Activated naive CD8-positive, alpha-beta T cell (primary cell): ENCODE measurements around the gene CAPG.
"Not testable (repeated sequence)": the region's sequence is repeated elsewhere in the genome, so short reads cannot be mapped to it uniquely, and the experiment has no call there.

Experiments used
- H3K27ac Mint-ChIP-seq: one replicate; pipeline ENCODE4 v1.8.0; 2021; ENCODE audit warnings: mixed read lengths
- H3K27me3 Mint-ChIP-seq: one replicate; pipeline ENCODE4 v1.8.0; 2021; ENCODE audit warnings: mixed read lengths
- H3K36me3 Mint-ChIP-seq: one replicate; pipeline ENCODE4 v1.8.0; 2021; ENCODE audit warnings: mixed read lengths
- H3K4me1 Mint-ChIP-seq: one replicate; pipeline ENCODE4 v1.8.0; 2021; ENCODE audit warnings: low read depth, mixed read lengths
- H3K4me3 Mint-ChIP-seq: one replicate; pipeline ENCODE4 v1.8.0; 2021; ENCODE audit warnings: mild to moderate bottlenecking, mixed read lengths
- H3K9me3 Mint-ChIP-seq: one replicate; pipeline ENCODE4 v1.8.0; 2021; ENCODE audit warnings: low read depth, mixed read lengths

Gene CAPG

GRCh38 chr2:85418132-85419008 lies 8.2 kb upstream of the CAPG start, which contains the start of gene SH2D6:
Gene SH2D6 (plus strand): TSS chr2:85418714. CDS start chr2:85429466, 10,752 bp downstream.
- H3K4me1 Mint-ChIP-seq, result peaks cover 25% of the 10 kb centered on the region
- H3K27ac Mint-ChIP-seq, result peak within 1 kb of the TSS; percentile 97
- H3K36me3 Mint-ChIP-seq, result no peaks in the 10 kb centered on the region
- H3K4me3 Mint-ChIP-seq, result peak within 1 kb of the TSS; percentile 90
- no peaks in the 10 kb centered on the region for H3K27me3 Mint-ChIP-seq
- no peaks in the 10 kb centered on the region for H3K9me3 Mint-ChIP-seq

GRCh38 chr2:85415980-85416650 lies 5.9 kb upstream of the CAPG start:
- H3K9me3 Mint-ChIP-seq, result no peaks in the 10 kb centered on the region
- no peak overlapping the region for H3K4me3 Mint-ChIP-seq
- H3K36me3 Mint-ChIP-seq, result no peaks in the 10 kb centered on the region
- peaks cover 28% of the 10 kb centered on the region for H3K4me1 Mint-ChIP-seq
- H3K27ac Mint-ChIP-seq, result no peak overlapping the region
- no peaks in the 10 kb centered on the region for H3K27me3 Mint-ChIP-seq

GRCh38 chr2:85414761-85415553 lies 4.8 kb upstream of the CAPG start:
- H3K27ac Mint-ChIP-seq, result no peak overlapping the region
- peaks cover 32% of the 10 kb centered on the region for H3K4me1 Mint-ChIP-seq
- peak overlapping the region; percentile 33 for H3K4me3 Mint-ChIP-seq
- no peaks in the 10 kb centered on the region for H3K27me3 Mint-ChIP-seq
- H3K36me3 Mint-ChIP-seq, result no peaks in the 10 kb centered on the region
- no peaks in the 10 kb centered on the region for H3K9me3 Mint-ChIP-seq

- Mint-ChIP-seq H3K4me1 (peaks cover 34% of the 10 kb centered on the region), H3K4me3 (peak overlapping the region; percentile 13)
- H3K9me3 Mint-ChIP-seq, H3K27me3 Mint-ChIP-seq, H3K36me3 Mint-ChIP-seq, H3K27ac Mint-ChIP-seq: not testable (repeated sequence)
Observed at GRCh38 chr2:85414421-85414759, 4.2 kb upstream of the CAPG start.

- H3K36me3 Mint-ChIP-seq, result no peaks in the 10 kb centered on the region
- H3K27me3 Mint-ChIP-seq, result no peaks in the 10 kb centered on the region
- peak overlapping the region; percentile 86 for H3K4me3 Mint-ChIP-seq
- no peaks in the 10 kb centered on the region for H3K9me3 Mint-ChIP-seq
- peaks cover 34% of the 10 kb centered on the region for H3K4me1 Mint-ChIP-seq
- H3K27ac Mint-ChIP-seq, result no peak overlapping the region
Observed at GRCh38 chr2:85413592-85414420, 3.6 kb upstream of the CAPG start.

GRCh38 chr2:85411405-85411748 lies 1.2 kb upstream of the CAPG start:
- H3K9me3 Mint-ChIP-seq, result no peaks in the 10 kb centered on the region
- H3K36me3 Mint-ChIP-seq, result no peaks in the 10 kb centered on the region
- peaks cover 48% of the 10 kb centered on the region for H3K4me1 Mint-ChIP-seq
- no peaks in the 10 kb centered on the region for H3K27me3 Mint-ChIP-seq
- no peak overlapping the region for H3K27ac Mint-ChIP-seq
- H3K4me3 Mint-ChIP-seq, result peak overlapping the region; percentile 36

GRCh38 chr2:85410584-85411404 lies 628 bp upstream of the CAPG start:
- Mint-ChIP-seq H3K36me3 (no peaks in the 10 kb centered on the region), H3K27ac (no peak overlapping the region), H3K9me3 (no peaks in the 10 kb centered on the region), H3K27me3 (no peaks in the 10 kb centered on the region), H3K4me3 (peak overlapping the region; percentile 70), H3K4me1 (peaks cover 54% of the 10 kb centered on the region)

- Mint-ChIP-seq H3K27ac (peak overlapping the region; percentile 83), H3K4me1 (peaks cover 46% of the 10 kb centered on the region), H3K36me3 (peaks cover 4% of the 10 kb centered on the region), H3K9me3 (no peaks in the 10 kb centered on the region), H3K4me3 (peak overlapping the region; percentile 74), H3K27me3 (no peaks in the 10 kb centered on the region)
Observed at GRCh38 chr2:85405201-85406059, 4.7 kb downstream of the CAPG start.

GRCh38 chr2:85401844-85402243 lies 8.3 kb downstream of the CAPG start:
- H3K9me3 Mint-ChIP-seq, result no peaks in the 10 kb centered on the region
- H3K36me3 Mint-ChIP-seq, result peaks cover 4% of the 10 kb centered on the region
- H3K27ac Mint-ChIP-seq, result no peak overlapping the region
- H3K4me3 Mint-ChIP-seq, result no peak overlapping the region
- H3K4me1 Mint-ChIP-seq, result peaks cover 18% of the 10 kb centered on the region
- no peaks in the 10 kb centered on the region for H3K27me3 Mint-ChIP-seq

GRCh38 chr2:85401464-85401805 lies 8.7 kb downstream of the CAPG start:
- Mint-ChIP-seq H3K9me3 (no peaks in the 10 kb centered on the region), H3K4me3 (no peak overlapping the region), H3K4me1 (peaks cover 16% of the 10 kb centered on the region), H3K27ac (no peak overlapping the region), H3K36me3 (peaks cover 4% of the 10 kb centered on the region), H3K27me3 (no peaks in the 10 kb centered on the region)

GRCh38 chr2:85400541-85401463 lies 9.4 kb downstream of the CAPG start:
- Mint-ChIP-seq H3K27me3 (no peaks in the 10 kb centered on the region), H3K27ac (no peak overlapping the region), H3K4me1 (peaks cover 10% of the 10 kb centered on the region), H3K36me3 (peaks cover 4% of the 10 kb centered on the region), H3K4me3 (no peak overlapping the region), H3K9me3 (no peaks in the 10 kb centered on the region)

GRCh38 chr2:85400023-85400422 lies 10.1 kb downstream of the CAPG start:
- peaks cover 2% of the 10 kb centered on the region for H3K4me1 Mint-ChIP-seq
- peaks cover 4% of the 10 kb centered on the region for H3K36me3 Mint-ChIP-seq
- no peaks in the 10 kb centered on the region for H3K27me3 Mint-ChIP-seq
- H3K27ac Mint-ChIP-seq, result no peak overlapping the region
- no peak overlapping the region for H3K4me3 Mint-ChIP-seq
- H3K9me3 Mint-ChIP-seq, result no peaks in the 10 kb centered on the region
